ENCODE measurements around the gene STXBP1.

DNA sequence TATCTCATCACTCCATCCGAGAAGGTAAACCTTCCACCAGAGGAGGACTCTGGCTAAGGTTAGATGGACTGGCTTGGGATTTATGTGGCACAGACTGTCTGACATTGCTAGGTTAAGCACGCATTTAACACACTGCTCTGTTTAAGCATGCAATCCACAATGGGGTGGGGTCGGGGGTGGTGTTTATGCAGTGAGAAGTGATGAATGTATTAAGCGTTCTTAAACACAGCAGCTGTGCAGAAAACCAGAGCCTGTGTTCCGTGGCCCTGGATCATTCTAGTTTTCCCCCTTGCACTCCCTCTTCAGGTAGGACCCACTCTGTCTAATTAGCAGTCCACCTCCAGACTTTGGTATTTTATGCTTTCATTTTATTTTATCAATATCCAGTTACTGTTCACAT lies 46.4 kb downstream of the STXBP1 start:
- TF ChIP-seq, protein P1, sequence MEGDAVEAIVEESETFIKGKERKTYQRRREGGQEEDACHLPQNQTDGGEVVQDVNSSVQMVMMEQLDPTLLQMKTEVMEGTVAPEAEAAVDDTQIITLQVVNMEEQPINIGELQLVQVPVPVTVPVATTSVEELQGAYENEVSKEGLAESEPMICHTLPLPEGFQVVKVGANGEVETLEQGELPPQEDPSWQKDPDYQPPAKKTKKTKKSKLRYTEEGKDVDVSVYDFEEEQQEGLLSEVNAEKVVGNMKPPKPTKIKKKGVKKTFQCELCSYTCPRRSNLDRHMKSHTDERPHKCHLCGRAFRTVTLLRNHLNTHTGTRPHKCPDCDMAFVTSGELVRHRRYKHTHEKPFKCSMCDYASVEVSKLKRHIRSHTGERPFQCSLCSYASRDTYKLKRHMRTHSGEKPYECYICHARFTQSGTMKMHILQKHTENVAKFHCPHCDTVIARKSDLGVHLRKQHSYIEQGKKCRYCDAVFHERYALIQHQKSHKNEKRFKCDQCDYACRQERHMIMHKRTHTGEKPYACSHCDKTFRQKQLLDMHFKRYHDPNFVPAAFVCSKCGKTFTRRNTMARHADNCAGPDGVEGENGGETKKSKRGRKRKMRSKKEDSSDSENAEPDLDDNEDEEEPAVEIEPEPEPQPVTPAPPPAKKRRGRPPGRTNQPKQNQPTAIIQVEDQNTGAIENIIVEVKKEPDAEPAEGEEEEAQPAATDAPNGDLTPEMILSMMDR (IDR thresholded peaks at IDR 0.05; ENCODE audit: borderline replicate concordance, extremely low read depth, low read length, poor library complexity, severe bottlenecking) = no peak
- no peak for TF ChIP-seq EZH2 (IDR thresholded peaks at IDR 0.05; ENCODE audit: borderline replicate concordance, low read depth, low read length, severe bottlenecking)

Measured in DND-41 (cell line).